Measurements from ENCODE around the gene TEX14. TPM values are rescaled to one million over a fixed set of nuclear protein-coding genes. Genes with fewer than 3 reads are reported as not detected.

Gene TEX14
- total RNA-seq, 1 experiment from 2014 or later, result 0.31 TPM

DNA sequence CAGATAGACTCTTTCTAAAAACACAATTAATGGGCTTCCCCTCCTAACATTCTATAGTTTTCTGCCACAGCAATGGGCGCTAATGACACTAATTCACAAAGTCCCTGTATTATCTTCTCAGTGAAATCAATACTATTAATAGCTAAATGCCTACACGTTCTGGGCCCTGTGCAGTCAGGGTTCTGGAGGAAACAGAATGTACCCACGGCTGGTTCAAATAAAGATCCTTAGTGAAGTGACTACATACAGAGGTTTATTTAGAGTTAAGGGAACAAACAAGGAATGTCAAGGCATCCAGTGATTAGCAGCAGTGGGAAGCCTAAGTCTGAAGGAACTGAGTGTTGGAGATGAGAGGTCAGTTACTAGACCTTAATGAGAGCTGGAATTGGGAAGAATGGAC lies 133.9 kb downstream of the TEX14 start:
- H2BK12ac ChIP-seq (ENCODE audit: insufficient read length, low read depth, low read length), result no peak overlapping the region
- H3K4me1 ChIP-seq (ENCODE audit: insufficient read depth, low read length), result no peaks in the 10 kb centered on the region
- no peak overlapping the region for H4K8ac ChIP-seq (replicated peaks; ENCODE audit: insufficient read length, low read depth, low read length)
- no peak overlapping the region for H3K9ac ChIP-seq (ENCODE audit: extremely low read depth, insufficient read length, low read length)
- Mint-ChIP-seq H3K27me3 (ENCODE audit: low read depth) (no peaks in the 10 kb centered on the region; the same call in 1 of the 2 replicates), H3K36me3 (ENCODE audit: insufficient read depth in 1 of 3, low read depth in 3 of 3) (no peaks in the 10 kb centered on the region), H3K4me3 (no peak overlapping the region), H3K9me3 (no peaks in the 10 kb centered on the region), H3K4me1 (no peaks in the 10 kb centered on the region), H3K27ac (no peak overlapping the region)
- H2BK20ac ChIP-seq (ENCODE audit: low read depth, low read length, poor library complexity, severe bottlenecking), result no peak overlapping the region
- no peak overlapping the region for H2BK120ac ChIP-seq (ENCODE audit: low read depth, low read length, poor library complexity, severe bottlenecking)
- no peak overlapping the region for H2BK5ac ChIP-seq (ENCODE audit: insufficient read length, low read length)
- no peaks in the 10 kb centered on the region for H4K20me1 ChIP-seq (ENCODE audit: control insufficient read depth, insufficient read depth, insufficient read length)
- no peak overlapping the region for H2AK5ac ChIP-seq (ENCODE audit: insufficient read length, low read length)
- no peak overlapping the region for H2BK15ac ChIP-seq (ENCODE audit: low read depth, low read length)
- no peak overlapping the region for H4K5ac ChIP-seq (ENCODE audit: insufficient read length, low read depth, low read length)
- H3K56ac ChIP-seq (ENCODE audit: insufficient read length, low read depth, low read length), result no peak overlapping the region
- no peak overlapping the region for H3K23ac ChIP-seq (ENCODE audit: insufficient read length, low read depth, low read length)
- H3K4ac ChIP-seq (ENCODE audit: low read depth, low read length), result no peak overlapping the region
- no peaks in the 10 kb centered on the region for H3K23me2 ChIP-seq (ENCODE audit: insufficient read length, low read depth, low read length, poor library complexity, severe bottlenecking)
- H3K27me3 ChIP-seq (ENCODE audit: insufficient read depth, low read length), result no peaks in the 10 kb centered on the region
- TF ChIP-seq, protein P1, sequence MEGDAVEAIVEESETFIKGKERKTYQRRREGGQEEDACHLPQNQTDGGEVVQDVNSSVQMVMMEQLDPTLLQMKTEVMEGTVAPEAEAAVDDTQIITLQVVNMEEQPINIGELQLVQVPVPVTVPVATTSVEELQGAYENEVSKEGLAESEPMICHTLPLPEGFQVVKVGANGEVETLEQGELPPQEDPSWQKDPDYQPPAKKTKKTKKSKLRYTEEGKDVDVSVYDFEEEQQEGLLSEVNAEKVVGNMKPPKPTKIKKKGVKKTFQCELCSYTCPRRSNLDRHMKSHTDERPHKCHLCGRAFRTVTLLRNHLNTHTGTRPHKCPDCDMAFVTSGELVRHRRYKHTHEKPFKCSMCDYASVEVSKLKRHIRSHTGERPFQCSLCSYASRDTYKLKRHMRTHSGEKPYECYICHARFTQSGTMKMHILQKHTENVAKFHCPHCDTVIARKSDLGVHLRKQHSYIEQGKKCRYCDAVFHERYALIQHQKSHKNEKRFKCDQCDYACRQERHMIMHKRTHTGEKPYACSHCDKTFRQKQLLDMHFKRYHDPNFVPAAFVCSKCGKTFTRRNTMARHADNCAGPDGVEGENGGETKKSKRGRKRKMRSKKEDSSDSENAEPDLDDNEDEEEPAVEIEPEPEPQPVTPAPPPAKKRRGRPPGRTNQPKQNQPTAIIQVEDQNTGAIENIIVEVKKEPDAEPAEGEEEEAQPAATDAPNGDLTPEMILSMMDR (conservative IDR thresholded peaks at IDR 0.05), result no peak
- no peak overlapping the region for H4K91ac ChIP-seq (ENCODE audit: insufficient read length, low read depth, low read length)
- no peaks in the 10 kb centered on the region for H3K79me2 ChIP-seq (ENCODE audit: insufficient read depth, low read length)
- H3K27ac ChIP-seq (ENCODE audit: insufficient read length, low read depth, low read length), result no peak overlapping the region
- H3K4me2 ChIP-seq (ENCODE audit: insufficient read depth, insufficient read length, low read length), result no peak overlapping the region
- no peak overlapping the region for H3K18ac ChIP-seq (ENCODE audit: insufficient read length, low read depth, low read length)
- no peak overlapping the region for H3T11ph ChIP-seq (ENCODE audit: low read length)
- H3K79me1 ChIP-seq (ENCODE audit: insufficient read depth, low read depth, low read length, poor library complexity, severe bottlenecking), result no peaks in the 10 kb centered on the region
- no CpG with 5 or more reads among the region's 3 CpGs for WGBS (ENCODE audit: extremely low coverage, insufficient read length, low lambda C conversion rate)
- no peaks in the 10 kb centered on the region for H3K9me3 ChIP-seq (ENCODE audit: control insufficient read depth, low read depth, low read length)
- no peak overlapping the region for H2AFZ ChIP-seq (ENCODE audit: low read length)
- DNase-seq, result no peak
- no peak overlapping the region for H3K14ac ChIP-seq (ENCODE audit: insufficient read depth, low read length)
